Upper lobe of right lung (tissue), 1 donor: Measurements from ENCODE around the gene MYL5. TPM values are rescaled to one million over a fixed set of nuclear protein-coding genes. Genes with fewer than 3 reads are reported as not detected.

Experiments used
- ATAC-seq: fragments of 200-7000 bp; cut with Tn5 transposase; one replicate; pipeline ENCODE4 v1.9.1; 2020; ENCODE audit warnings: mild to moderate bottlenecking, moderate library complexity
- DNase-seq: peaks from one replicate; pipeline ENCODE4 v3.0.0-alpha.2; 2020
- H3K27ac ChIP-seq: fragments of 200-600 bp; one replicate; pipeline ENCODE4 v1.8.0; 2022
- H3K27me3 ChIP-seq: fragments of 200-600 bp; one replicate; pipeline ENCODE4 v1.8.0; 2022; ENCODE audit warnings: mild to moderate bottlenecking
- H3K36me3 ChIP-seq: fragments of 200-600 bp; one replicate; pipeline ENCODE4 v1.8.0; 2022
- H3K4me1 ChIP-seq: fragments of 200-600 bp; one replicate; pipeline ENCODE4 v1.8.0; 2022
- H3K4me3 ChIP-seq: fragments of 200-600 bp; one replicate; pipeline ENCODE4 v1.8.0; 2022; ENCODE audit warnings: mild to moderate bottlenecking
- H3K9me3 ChIP-seq: fragments of 200-600 bp; one replicate; pipeline ENCODE4 v1.8.0; 2022
- intact Hi-C: fragments of 100-400 bp; cut with DNase I; formaldehyde crosslinking; loops from one replicate; pipeline ENCODE4 v1.11.0; 2022
- total RNA-seq: library from RNA; stranded (reverse); fragmentation: NEBNext Ultra II Directional; extraction: Animal tissue kit (Norgen Biotek cat#: 25700); gene quantifications from one replicate; pipeline ENCODE4 v1.2.1, GENCODE V29; 2021
- TF ChIP-seq, protein P1 (sequence below): fragments of 200-600 bp; IDR thresholded peaks from one replicate; pipeline ENCODE4 v1.8.0; 2022; ENCODE audit warnings: antibody characterized with exemption
- donor health status: DM: no; HTN: yes; CAD: no; lungs with severe emphysema.

Gene MYL5
- total RNA-seq, 1 donor from 2014 or later: 9.7 TPM

- Histone ChIP-seq H3K27ac (no peak overlapping the region), H3K4me1 (peaks cover 19% of the 10 kb centered on the region), H3K9me3 (no peaks in the 10 kb centered on the region), H3K4me3 (peak overlapping the region; percentile 60), H3K36me3 (no peaks in the 10 kb centered on the region), H3K27me3 (no peaks in the 10 kb centered on the region)
- peak; percentile 87 for DNase-seq
- intact Hi-C loops: no loop called here
- TF ChIP-seq, protein P1, sequence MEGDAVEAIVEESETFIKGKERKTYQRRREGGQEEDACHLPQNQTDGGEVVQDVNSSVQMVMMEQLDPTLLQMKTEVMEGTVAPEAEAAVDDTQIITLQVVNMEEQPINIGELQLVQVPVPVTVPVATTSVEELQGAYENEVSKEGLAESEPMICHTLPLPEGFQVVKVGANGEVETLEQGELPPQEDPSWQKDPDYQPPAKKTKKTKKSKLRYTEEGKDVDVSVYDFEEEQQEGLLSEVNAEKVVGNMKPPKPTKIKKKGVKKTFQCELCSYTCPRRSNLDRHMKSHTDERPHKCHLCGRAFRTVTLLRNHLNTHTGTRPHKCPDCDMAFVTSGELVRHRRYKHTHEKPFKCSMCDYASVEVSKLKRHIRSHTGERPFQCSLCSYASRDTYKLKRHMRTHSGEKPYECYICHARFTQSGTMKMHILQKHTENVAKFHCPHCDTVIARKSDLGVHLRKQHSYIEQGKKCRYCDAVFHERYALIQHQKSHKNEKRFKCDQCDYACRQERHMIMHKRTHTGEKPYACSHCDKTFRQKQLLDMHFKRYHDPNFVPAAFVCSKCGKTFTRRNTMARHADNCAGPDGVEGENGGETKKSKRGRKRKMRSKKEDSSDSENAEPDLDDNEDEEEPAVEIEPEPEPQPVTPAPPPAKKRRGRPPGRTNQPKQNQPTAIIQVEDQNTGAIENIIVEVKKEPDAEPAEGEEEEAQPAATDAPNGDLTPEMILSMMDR: no peak
- peak; percentile 50 for ATAC-seq
Measured at GRCh38 chr4:680928-681645, 6.7 kb downstream of the MYL5 start.

GRCh38 chr4:681736-682451 lies 7.6 kb downstream of the MYL5 start:
- Histone ChIP-seq H3K27ac (no peak overlapping the region), H3K4me1 (peaks cover 21% of the 10 kb centered on the region), H3K9me3 (no peaks in the 10 kb centered on the region), H3K27me3 (no peaks in the 10 kb centered on the region), H3K4me3 (no peak overlapping the region), H3K36me3 (no peaks in the 10 kb centered on the region)
- TF ChIP-seq, protein P1: no peak
- peak; percentile 51 for ATAC-seq
- intact Hi-C loops: no loop called here
- DNase-seq: peak; percentile 85

DNA sequence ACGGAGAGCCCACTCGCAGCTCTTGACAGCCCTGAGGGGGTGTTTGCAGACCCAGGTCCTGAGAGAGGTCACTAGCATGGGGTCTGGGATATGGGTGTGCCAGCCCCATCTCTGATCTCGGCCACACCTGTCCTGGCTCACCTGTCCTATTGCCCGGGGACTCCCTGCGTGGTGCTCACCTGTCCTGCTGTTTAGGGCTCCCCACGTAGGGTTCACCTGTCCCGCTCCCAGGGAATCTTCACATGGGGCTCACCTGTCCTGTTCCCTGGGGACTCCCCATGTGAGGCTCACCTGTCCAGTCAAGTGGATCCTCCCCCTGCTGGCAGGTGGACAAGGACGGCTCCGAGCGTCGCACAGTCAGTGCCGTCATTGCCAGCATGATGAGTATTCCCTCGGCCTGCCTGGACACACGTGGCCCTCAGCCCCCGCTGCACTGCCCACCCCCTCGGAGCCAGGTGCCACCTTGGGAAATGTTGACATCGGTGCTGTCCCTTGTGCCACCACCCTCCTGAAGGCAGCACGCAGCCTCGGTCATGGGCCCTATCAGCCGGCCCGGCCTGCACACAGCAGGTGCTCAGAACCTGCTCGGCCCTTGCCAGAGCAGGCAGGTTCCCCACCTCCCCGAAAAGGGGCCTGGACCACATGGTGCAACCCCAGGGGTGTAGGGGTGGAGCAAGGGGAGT lies 8.3 kb downstream of the MYL5 start:
- H3K27me3 ChIP-seq: no peaks in the 10 kb centered on the region
- TF ChIP-seq, protein P1: no peak
- no peak overlapping the region for H3K27ac ChIP-seq
- intact Hi-C loops: no loop called here
- DNase-seq: no peak
- H3K36me3 ChIP-seq: no peaks in the 10 kb centered on the region
- H3K9me3 ChIP-seq: no peaks in the 10 kb centered on the region
- no peak overlapping the region for H3K4me3 ChIP-seq
- peaks cover 27% of the 10 kb centered on the region for H3K4me1 ChIP-seq
- no peak for ATAC-seq

DNA sequence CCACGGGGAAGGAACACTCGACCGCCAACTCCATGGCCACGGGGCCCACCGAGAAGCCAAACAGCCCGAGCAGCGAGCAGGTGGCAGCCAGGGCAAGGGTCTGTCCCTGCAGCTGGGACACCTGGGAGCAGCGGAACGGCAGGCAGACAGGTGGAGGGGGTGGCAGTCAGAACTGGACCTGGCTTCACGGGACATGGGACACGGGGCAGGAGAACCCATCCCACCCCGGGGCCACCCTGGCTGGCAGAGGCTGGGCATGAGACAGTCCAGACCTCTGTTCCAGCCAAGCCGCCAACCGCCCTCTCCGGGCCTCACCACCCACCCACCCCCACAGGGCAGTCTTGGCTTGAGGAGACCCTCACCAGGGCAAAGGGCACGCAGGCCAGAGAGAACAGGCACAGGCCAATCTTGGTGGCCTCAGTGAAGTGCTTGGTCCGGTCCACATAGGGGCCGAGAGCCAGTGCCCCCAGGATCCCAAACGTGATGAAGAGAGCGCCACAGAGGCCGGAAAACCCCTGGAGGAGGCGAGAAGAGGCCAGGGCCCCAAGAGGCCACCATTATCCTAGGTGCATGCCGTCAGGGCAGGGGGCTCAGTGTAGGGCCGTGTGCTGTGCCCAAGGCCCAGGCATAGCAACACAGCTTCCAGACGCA lies 9.0 kb downstream of the MYL5 start:
- no peaks in the 10 kb centered on the region for H3K27me3 ChIP-seq
- TF ChIP-seq, protein P1: no peak
- no peaks in the 10 kb centered on the region for H3K9me3 ChIP-seq
- ATAC-seq (no peak), DNase-seq (peak; percentile 67)
- no peak overlapping the region for H3K4me3 ChIP-seq
- no peak overlapping the region for H3K27ac ChIP-seq
- intact Hi-C loops: no loop called here
- H3K4me1 ChIP-seq: peaks cover 34% of the 10 kb centered on the region
- H3K36me3 ChIP-seq: no peaks in the 10 kb centered on the region

DNA sequence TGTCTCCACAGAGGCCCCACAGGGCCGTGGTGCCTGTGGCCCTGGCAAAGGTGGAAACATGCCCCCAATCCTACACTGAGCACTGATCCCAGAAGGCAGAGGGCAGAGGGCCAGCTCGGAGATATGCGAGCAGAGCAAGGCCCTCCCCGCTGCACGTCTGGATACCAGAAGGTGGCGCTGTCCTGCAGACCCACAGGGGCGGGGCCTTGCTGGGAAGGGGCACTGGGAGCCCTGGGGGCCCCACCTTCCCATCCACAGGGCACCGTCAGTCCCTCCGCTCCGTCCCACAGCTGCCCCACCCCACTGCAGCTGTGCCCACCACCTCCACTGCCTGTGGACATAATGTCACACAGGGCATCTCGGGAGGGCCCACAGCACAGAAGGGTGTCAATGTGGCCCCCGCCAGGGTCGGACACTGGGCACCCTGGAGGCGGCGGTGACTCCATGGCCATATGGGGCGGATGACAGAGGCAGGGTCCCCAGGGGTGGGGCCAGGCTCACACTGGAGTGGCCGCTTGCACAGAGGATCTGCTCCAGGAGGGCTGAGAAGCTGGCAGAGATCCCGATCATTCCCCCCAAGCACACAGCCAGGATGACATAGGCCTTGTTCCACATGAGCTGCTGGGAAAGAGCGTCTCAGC lies 9.8 kb downstream of the MYL5 start:
- Histone ChIP-seq H3K27me3 (no peaks in the 10 kb centered on the region), H3K27ac (no peak overlapping the region), H3K4me3 (no peak overlapping the region), H3K9me3 (no peaks in the 10 kb centered on the region), H3K4me1 (peaks cover 38% of the 10 kb centered on the region), H3K36me3 (no peaks in the 10 kb centered on the region)
- TF ChIP-seq, protein P1: peak; percentile 63
- peak; percentile 79 for DNase-seq
- intact Hi-C loops: no loop called here
- ATAC-seq: peak; percentile 2
